ENCODE measurements around the gene IGLON5. TPM values are rescaled to one million over a fixed set of nuclear protein-coding genes. Genes with fewer than 3 reads are reported as not detected.

Gene IGLON5
- 0.61 TPM for polyA plus RNA-seq (2013, experiment 1 of 2; ENCODE audit: insufficient read length)
- 0.67 TPM for polyA plus RNA-seq (2013, experiment 2 of 2; ENCODE audit: insufficient read length)

DNA sequence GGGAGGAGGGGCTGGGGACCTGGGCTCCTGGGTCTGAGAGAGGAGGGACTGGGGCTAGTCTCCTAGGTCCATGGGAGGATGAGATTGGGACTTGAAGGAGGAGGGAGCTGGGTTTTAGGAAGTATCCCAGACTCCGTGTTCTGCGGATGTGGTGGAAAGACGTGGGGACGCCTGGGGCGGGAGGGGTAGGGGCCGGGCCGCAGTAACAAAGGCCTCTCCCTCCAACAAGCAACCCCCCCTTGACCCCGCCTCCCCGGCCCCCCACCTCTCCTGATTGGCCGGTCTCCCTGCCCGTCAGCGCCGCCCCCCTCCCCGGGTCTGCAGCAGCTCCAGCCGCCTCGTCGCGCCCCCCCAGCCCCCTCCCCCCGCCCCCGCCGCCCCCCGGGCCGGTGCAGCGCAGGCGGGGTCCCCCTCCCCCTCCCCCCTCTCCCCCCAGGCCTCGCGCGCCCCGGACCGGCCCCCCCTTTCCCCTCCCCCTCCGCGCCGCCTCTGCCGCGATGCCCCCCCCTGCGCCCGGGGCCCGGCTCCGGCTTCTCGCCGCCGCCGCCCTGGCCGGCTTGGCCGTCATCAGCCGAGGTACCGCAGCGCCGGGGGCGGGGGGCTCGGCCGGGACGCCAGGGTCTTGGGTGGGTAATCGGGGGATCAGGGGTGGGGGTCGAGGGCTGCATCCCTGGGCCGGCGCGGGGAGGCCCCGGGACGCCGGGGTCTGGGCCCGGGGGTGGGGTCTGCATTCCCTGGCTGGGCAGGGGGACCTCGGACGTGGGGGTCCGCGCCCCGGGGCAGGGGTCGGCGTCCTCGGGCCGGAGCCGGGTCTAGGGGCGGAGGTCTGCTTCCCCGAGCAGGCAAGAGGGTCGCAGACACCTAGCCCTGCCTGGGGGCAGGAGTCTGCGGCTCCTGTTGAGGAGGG is at the start of gene IGLON5:
Gene IGLON5, plus strand, starts transcription at position 294 of the 907 bp plus-strand sequence. Its CDS starts 204 bp downstream, at position 498.
- DNase-seq, result no peak

GRCh38 chr19:51263808-51264207 is 47.6 kb upstream of the IGLON5 start:
- no peak for DNase-seq

GRCh38 chr19:51271067-51271466 is 40.4 kb upstream of the IGLON5 start:
- DNase-seq, result no peak

DNA sequence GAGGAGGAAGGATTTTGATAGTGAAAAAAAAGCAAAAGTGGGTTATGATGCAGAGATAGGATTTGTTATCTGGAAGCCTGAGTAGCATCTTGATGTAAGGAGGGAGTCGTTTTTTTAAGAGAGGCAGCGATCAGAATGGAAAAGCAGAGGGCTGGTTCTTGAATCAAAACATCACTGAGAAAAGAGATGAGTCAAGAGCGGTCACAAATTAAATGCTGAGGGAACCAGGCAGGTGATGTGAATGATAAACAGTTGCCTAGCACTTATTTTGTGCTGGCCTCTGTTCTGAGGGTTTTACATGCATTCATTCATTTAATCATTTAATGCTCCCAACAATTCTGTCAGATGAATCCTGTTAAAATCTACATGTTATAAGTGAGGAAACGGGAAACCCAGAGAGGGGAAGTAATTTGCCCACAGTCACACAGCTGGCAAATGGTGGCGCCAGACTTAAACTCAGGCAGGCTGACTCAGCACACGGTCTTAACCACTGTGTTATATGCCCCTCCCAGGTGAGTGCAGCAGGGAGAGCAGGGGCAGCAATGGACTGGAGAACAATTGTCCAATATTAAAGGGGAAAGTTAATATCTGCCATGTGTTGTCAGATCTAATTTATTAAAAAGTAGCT is 39.1 kb upstream of the IGLON5 start:
- DNase-seq, result no peak

- no peak for DNase-seq
Observed at GRCh38 chr19:51274049-51274770, 37.2 kb upstream of the IGLON5 start.

GRCh38 chr19:51277112-51277511 is 34.3 kb upstream of the IGLON5 start:
- no peak for DNase-seq

- DNase-seq, result no peak
Observed at GRCh38 chr19:51282335-51282734, 29.1 kb upstream of the IGLON5 start.

GRCh38 chr19:51285682-51286081 is 25.8 kb upstream of the IGLON5 start:
- no peak for DNase-seq

GRCh38 chr19:51289635-51290034 is 21.8 kb upstream of the IGLON5 start:
- DNase-seq, result no peak

GRCh38 chr19:51292971-51293370 is 18.5 kb upstream of the IGLON5 start:
- DNase-seq, result no peak

DNA sequence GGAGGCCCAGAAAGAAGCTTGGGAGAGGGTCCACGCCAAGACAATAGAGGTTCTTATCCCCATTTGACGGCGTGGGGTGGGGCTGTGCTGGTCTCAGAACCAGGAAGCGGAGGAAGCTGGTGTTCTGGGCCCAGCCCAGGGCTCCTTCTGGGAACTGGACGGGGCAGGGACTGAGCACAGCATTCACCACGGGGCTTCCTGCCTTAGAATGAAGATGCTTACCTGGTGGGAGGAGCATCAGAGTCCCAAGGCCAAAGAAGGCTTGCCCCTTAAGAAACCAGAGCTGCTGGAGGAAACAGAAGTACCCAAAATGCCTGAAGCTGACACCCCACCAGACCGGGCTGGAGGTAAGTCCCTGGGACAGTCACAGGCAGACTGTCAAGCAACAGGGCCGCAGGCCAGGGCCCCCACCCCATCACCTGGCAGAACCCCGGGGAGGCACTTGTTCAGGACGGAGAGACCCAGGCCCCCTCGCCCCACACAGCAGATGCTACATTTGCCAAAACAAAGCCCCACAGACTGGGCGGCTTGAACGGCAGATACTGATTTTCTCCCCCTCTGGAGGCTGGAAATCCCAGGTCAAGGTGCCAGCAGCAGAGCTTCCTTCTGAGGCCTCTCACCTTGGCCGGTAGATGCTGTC is 17.8 kb upstream of the IGLON5 start:
- no peak for DNase-seq

GRCh38 chr19:51294211-51294976 is 17.1 kb upstream of the IGLON5 start:
- DNase-seq, result no peak

- no peak for DNase-seq
Observed at GRCh38 chr19:51294977-51295375, 16.5 kb upstream of the IGLON5 start.

DNA sequence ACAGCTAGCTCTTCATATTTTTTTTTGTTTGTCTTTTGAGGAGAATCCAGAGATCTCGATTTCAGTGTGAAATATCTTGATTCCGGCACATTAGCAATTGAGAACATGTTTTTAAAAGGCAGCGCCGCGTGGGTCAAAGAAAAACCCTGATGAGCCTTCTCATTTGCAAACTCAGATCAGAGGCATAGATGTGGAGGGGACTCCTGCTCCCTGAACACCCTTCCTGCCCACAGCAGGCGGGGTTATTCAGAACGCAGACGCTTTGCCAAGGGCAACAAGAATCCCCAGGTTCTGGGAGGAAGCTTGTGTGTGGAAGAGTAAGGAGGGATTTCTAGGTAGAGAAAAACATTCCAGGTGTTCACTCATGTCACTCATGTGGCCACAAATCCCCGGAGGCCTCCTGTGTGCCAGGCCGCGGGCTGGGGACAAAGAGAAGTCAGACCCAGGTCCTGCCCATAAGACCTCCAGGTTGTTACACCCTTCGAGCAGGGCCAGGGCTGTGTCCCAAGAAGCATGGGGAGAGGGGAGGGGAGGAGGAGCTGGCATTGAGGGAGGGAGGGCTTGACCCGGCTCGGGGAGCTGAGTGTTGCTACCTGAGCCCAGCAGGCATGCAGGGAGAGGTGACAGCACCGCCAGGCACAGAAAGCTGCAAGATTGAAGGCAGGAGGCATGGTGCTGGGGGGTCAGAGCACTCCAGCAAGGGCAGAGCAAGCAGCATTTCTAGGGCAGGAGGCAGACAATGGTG is 15.9 kb upstream of the IGLON5 start:
- no peak for DNase-seq

- no peak for DNase-seq
Observed at GRCh38 chr19:51296336-51297093, 14.9 kb upstream of the IGLON5 start.

- no peak for DNase-seq
Observed at GRCh38 chr19:51297406-51297805, 14.0 kb upstream of the IGLON5 start.

- no peak for DNase-seq
Observed at GRCh38 chr19:51301266-51301665, 10.2 kb upstream of the IGLON5 start.

DNA sequence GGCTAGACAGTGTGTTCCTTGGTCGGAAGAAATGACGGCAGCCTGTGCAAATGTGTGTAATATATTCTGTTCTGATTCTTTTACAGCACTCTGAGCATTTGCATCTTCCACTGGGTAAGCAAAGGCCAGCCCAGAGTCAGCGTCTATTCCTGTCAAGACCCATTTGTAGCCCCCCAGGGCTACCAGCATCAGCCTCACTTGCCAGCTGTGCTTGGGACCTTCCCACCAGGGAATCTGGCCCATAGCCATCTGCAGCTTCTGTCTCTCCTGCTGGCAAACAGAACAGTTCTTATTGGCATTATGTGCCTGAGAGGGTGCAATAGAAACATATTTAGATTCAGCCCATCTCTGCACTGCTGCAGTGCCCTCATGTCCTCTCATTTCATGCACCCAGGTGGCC is 6.0 kb upstream of the IGLON5 start:
- DNase-seq, result no peak

DNA sequence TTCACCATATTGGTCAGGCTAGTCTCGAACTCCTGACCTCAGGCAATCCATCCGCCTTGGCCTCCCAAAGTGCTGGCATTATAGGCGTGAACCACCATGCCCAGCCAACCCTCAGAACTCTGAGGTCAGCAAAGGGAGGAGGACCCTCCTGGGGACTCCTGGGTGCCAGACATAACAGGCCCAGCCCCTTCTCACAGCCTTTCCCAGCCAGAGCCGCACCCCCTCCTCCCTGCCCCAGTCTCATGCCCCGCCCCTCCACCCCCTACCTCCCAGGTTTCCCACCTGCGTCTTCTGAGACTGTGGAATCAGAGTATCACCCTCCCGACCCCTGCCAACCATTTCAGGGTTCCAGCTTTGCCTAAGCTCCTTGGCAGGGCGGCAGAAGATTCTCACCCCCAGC is 5.2 kb downstream of the IGLON5 start:
- no peak for DNase-seq

DNA sequence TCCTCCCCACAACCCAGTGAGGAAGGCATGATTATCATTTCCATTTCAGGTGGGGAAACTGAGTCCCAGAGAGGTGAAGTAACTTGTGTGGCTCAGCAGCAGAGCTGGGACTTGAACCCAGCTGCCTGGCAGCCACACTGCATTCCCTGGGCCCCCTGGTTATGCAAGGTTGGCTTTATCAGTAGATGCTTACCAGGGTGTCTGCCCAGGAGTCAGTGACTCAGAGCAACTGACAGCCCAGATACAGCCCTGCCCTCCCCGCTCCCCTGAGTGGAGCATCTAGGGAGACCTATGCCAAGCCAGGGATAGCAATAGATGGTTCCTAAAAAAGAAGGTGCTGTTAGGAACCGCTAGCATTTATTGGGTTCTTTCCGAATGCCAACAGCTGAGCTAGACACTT is 5.9 kb downstream of the IGLON5 start:
- no peak for DNase-seq

Measured in fibroblast of skin of scalp (primary cell).